Measurements from ENCODE around the gene HVCN1.
"Not testable (repeated sequence)": the region's sequence is repeated elsewhere in the genome, so short reads cannot be mapped to it uniquely, and the experiment has no call there.

HVCN1 gene

GRCh38 chr12:110668480-110669192, 20.3 kb downstream of the HVCN1 start:
- no peak for DNase-seq (ENCODE audit: low read depth)

- DNase-seq (ENCODE audit: low read depth) = no peak
Measured at GRCh38 chr12:110667671-110668070, 21.2 kb downstream of the HVCN1 start.

GRCh38 chr12:110666892-110667291, 22.0 kb downstream of the HVCN1 start:
- no peak for DNase-seq (ENCODE audit: low read depth)

GRCh38 chr12:110661337-110661972, 27.5 kb downstream of the HVCN1 start:
- peak; percentile 18 for DNase-seq (ENCODE audit: low read depth)

GRCh38 chr12:110658878-110659277, 30.0 kb downstream of the HVCN1 start:
- DNase-seq (ENCODE audit: low read depth) = no peak

- DNase-seq (ENCODE audit: low read depth) = no peak
Measured at GRCh38 chr12:110658242-110658641, 30.7 kb downstream of the HVCN1 start.

GRCh38 chr12:110657747-110658146, 31.2 kb downstream of the HVCN1 start:
- no peak for DNase-seq (ENCODE audit: low read depth)

GRCh38 chr12:110656071-110656655, 32.8 kb downstream of the HVCN1 start:
- no peak for DNase-seq (ENCODE audit: low read depth)

GRCh38 chr12:110654238-110654637, 34.7 kb downstream of the HVCN1 start:
- DNase-seq (ENCODE audit: low read depth) = not testable (repeated sequence)

- no peak for DNase-seq (ENCODE audit: low read depth)
Measured at GRCh38 chr12:110649341-110649847, 39.5 kb downstream of the HVCN1 start.

- DNase-seq (ENCODE audit: low read depth) = no peak
Measured at GRCh38 chr12:110647631-110648040, 41.3 kb downstream of the HVCN1 start.

- no peak for DNase-seq (ENCODE audit: low read depth)
Measured at GRCh38 chr12:110641521-110641920, 47.4 kb downstream of the HVCN1 start.

GRCh38 chr12:110640275-110641025, 48.5 kb downstream of the HVCN1 start:
- DNase-seq (ENCODE audit: low read depth) = no peak

GRCh38 chr12:110639336-110640141, 49.4 kb downstream of the HVCN1 start:
- DNase-seq (ENCODE audit: low read depth) = no peak

- DNase-seq (ENCODE audit: low read depth) = no peak
Measured at GRCh38 chr12:110638796-110639195, 50.1 kb downstream of the HVCN1 start.

GRCh38 chr12:110637869-110638441, 51.0 kb downstream of the HVCN1 start:
- DNase-seq (ENCODE audit: low read depth) = no peak

GRCh38 chr12:110636516-110636915, 52.4 kb downstream of the HVCN1 start:
- DNase-seq (ENCODE audit: low read depth) = no peak

GRCh38 chr12:110635055-110635454, 53.9 kb downstream of the HVCN1 start:
- no peak for DNase-seq (ENCODE audit: low read depth)

- no peak for DNase-seq (ENCODE audit: low read depth)
Measured at GRCh38 chr12:110627500-110628195, 61.3 kb downstream of the HVCN1 start.

GRCh38 chr12:110622582-110622981, 66.3 kb downstream of the HVCN1 start:
- DNase-seq (ENCODE audit: low read depth) = no peak

- DNase-seq (ENCODE audit: low read depth) = no peak
Measured at GRCh38 chr12:110619534-110619953, 69.4 kb downstream of the HVCN1 start.
